DMS 273 (cell line): Measurements from ENCODE around the gene TBC1D22A.
"Not testable (repeated sequence)": the region's sequence is repeated elsewhere in the genome, so short reads cannot be mapped to it uniquely, and the experiment has no call there.

Experiments used
- DNase-seq: peaks from one replicate; lab custom pipeline; 2025; ENCODE audit not compliant: unreplicated experiment; lab: John Stamatoyannopoulos, UW

TBC1D22A gene

GRCh38 chr22:47040486-47041270 lies 278.2 kb downstream of the TBC1D22A start:
- no peak for DNase-seq

- DNase-seq: no peak
Measured at GRCh38 chr22:47041271-47042115, 279.0 kb downstream of the TBC1D22A start.

GRCh38 chr22:47042116-47042825 lies 279.8 kb downstream of the TBC1D22A start:
- DNase-seq: no peak

GRCh38 chr22:47042861-47043496 lies 280.5 kb downstream of the TBC1D22A start:
- DNase-seq: no peak

DNA sequence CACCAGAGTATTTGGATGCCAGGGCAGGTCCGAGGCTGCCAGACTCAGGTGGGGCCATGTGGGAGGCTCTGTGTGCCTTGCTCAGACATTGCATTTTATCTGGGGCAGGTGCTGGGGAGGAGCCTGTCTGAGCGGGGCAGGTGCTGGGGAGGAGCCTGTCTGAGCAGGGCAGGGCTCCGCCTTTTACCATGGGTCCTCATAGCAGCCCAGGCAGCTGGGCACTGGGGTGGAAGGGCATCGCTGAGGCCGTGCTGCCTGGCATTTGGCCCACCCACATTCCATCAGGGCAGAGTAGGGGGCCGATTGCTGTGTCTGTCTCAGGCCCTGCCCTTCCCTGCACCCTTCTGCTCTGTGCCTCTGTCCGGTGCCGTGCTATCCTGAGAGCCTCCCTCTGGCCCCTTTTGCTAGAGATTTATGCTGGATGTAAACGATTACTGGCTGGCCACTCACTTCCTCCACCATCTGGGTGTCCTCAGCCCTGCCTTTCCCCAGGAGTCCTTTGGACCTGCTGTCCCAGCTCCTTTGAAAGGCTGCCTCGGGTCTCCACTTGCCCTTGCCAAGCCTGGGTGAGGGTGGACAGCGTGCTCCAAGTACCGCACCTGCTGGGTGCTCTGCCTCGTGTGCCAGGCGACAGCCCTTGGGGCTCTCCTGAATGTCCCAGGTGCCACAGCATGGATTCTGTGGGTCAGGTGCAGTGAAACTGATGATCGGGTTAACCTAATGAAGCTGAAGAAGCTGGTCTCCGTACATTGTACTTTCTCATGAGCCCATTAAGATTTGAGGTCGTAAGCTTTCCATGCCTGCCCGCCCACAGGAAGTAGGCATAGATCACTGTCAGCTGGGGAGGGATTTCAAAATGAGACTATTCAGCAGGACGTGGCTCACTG lies 281.6 kb downstream of the TBC1D22A start:
- DNase-seq: peak; percentile 76

DNA sequence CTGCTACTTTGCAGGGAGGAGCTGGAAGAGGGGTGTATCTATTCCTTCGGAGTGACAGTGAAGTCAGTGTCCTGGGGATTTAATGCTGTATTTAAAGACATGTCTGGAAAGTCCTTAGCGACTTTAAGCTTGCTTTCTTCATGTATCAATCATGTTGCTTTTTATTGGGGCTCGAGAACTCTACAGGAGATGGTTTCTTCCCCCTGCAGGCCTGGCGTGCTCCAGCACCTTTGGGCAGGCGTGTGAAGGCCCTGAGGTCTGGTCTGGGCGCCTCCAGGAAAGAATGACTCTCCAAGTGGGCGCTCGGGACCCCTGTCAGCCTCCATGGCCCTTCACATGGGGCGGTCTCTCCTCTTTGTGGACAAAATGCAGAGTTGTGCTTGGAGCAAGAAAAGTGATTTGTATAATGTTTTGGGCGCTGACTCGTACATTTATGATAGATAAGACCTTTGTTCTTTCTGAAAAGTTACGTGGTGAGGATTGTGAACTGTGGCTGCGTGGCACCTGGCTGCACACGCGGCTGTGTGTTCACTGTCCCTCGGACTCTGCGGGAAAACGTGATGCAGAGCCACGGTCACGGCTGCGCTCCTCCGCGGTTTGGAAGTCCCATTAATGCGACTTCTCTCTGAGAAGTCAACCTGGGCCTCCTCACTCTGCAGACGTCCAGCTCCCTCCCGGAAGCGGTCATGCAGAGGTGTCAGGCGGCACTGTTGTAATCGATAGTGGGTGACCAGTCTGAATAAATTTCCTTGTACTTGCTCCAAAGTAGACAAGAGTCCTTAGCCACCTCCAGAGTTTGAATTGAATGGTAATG lies 282.5 kb downstream of the TBC1D22A start:
- DNase-seq: no peak

- no peak for DNase-seq
Measured at GRCh38 chr22:47045691-47046410, 283.4 kb downstream of the TBC1D22A start.

- no peak for DNase-seq
Measured at GRCh38 chr22:47046411-47047065, 284.1 kb downstream of the TBC1D22A start.

DNA sequence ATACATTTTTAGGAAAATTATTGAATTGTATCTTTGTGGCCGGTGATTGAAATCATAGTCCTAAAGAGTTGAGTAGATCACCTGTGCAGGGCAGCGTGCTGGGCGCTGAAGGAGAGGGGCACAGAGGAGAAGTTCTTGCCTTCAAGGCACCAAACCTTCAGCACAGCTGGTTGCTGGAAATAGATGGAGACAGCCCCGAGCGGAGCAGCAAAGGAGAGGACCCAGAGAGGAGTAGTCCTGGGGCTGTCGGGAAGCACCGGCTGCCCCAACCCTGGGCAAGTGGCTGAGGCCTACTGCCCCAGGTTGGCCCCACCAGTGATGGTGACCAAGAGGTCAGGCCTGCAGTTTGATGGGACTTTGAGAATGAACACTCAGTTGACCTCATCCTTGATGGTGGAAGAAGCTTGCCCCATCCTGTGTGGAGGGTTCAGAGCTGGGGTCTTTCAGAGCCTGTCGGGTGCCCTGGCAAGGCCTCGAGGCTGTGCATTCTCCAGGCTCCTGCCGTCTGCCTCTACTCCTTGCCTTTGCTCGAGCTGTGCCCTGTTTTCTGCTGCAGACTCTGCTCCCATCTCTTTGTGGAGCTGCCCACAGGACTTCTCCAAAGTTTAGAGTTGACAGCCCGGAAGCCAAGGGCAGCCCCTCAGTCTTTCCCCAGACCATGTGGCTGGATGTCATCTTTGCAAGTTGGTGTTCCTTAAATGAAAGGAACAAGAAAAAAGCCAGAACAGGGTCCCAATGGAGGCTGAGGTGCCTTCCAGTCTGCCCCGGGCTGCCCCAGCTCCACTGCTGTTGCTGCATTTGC lies 285.1 kb downstream of the TBC1D22A start:
- no peak for DNase-seq

DNA sequence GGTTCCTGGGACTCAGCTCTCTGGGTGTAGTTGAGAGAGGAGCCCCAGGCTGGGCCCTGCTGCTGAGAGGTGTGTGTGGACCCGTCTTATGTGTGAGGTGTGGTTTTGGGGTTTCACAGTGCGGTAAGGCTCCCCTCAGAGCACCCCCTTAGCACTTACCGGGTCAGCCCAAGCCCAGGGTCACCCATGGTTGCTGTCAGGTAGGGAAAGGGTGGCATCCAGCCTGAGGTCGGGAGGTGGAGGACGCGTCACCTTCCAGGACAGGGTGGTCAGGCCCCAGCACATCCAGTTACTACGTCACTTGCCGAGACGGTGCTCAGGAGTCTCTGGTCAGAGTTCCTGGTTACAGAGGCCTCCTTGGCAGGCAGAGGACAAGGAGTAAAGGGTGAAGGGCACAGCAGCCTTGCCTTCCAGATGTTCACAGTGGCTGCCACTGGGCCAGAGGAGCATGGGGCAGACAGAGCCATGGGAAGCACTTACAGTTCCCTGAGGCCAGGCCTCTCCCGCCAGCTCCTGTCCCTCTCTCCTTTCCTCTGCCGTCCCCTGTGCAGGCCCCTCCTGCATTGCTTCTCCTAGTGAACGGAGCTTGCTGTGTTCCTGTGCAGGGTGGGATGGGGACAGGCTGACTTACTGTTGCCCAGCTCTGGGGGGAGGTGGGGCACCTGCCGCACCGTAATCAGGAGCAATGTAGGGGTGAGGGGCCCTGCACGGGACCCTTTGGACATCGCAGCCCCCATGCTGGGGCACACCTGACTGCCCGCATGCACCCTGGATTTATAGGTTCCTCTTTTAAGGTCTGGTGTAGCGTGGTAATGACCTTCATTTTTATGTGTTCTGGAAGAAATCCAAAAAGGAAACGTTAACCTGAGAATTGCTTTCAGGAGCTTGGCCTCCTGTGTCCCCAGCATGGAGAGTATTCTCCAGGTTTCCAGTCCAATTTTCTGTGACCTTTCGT lies 285.9 kb downstream of the TBC1D22A start:
- no peak for DNase-seq

DNA sequence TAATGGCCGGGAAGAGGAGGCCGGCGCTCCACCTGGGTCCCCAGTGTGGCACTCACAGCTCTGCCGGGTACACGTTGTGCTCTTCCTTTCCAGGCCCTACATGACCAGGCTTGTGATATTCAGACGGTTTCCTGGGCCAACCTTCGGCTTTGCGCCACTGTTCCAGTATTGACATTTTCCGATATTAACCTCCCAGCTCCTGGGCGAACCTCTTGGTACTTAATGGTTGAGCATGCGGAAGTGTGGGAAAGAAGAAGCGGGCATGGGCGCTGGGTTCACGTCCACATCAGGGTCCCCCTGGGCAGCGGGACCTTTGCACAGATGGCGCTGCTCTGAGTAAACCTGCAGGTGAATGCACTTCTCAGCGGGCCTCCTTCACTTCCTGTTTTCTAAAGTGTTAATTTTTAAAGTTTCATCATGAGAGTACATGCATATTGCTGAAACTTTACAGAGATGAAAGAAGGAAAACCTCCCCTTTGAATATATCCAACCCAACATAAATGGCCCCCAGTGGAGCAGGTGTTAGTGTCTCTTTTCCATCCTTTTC lies 286.7 kb downstream of the TBC1D22A start:
- no peak for DNase-seq

GRCh38 chr22:47049736-47050400 lies 287.4 kb downstream of the TBC1D22A start:
- DNase-seq: not testable (repeated sequence)

DNA sequence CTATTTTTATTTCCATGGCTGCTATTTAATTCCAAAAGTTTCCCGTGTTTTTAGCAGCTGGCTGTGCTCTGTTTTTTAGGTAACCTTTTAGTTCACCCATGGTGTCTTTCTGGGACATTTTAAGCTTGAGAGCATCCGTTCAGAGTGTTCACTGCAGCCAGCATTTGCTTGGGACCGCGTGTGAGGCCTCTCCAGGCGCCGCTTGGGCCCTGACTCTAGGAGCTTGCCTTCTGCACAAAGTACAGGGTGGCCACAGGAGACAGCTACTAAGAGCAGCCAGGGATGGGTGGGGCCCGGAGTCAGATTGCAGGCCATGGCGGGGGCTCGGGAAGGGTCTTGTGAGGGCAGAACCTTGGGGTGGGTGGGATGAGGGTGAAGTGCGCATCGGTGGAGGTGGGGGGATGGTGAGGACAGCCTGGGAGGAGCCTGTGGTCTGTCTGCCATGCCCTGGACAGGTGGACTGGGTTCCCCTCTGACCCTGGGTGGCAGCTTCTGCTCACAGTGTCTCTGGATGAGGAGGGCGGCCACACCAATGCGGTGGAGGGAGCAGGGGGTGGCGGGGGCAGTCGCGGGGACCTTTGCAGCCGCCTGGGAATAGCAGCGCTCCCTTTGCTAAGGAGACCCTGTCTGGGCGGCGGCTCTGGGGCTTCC lies 288.1 kb downstream of the TBC1D22A start:
- DNase-seq: no peak

DNA sequence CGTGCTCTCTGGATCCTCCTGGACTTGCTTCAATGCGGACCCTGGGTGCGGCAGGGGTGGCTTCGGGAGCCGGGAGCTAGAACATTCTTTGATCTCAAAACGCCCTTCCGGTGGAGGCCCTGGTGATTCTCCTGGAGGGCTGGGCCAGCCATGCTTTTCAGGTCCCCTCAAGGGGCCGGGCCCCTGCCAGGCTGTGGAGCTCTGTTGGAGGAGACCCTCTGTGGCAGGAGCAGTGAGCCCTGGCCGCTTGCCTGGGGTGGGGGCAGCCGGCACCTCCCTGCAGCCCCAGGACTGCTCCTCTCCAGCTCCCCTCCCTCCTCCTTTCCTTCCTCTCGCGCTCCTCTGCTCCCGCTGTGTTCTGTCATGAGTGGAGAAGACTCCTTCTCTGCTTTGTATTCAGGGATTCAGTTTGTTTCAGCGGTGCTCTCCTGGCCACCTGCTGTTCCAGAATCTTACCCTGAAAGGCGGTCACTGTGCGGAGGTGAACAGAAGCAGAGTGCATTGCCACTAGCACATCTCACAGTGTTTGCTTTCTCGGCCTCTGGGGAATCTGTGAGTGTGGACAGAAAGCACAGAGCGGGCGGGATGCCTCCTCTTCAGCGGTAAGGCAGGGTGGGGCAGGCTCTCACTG lies 289.1 kb downstream of the TBC1D22A start:
- no peak for DNase-seq
